Sigmoid colon (tissue), 4 donors: ENCODE results near the gene ADAMTS17.

Experiments
- EP300 ChIP-seq, 4 donors: sonication (generic); formaldehyde crosslinking; IDR thresholded peaks; one replicate each; pipeline ENCODE4 v1.6.1; 2017; ENCODE audit warnings: antibody characterized with exemption in 4 of 4
- POLR2A ChIP-seq, 2 donors: fragments of 450-650 bp; IDR thresholded peaks; one replicate each; pipeline ENCODE4 v1.6.1; 2016; ENCODE audit warnings: antibody characterized with exemption in 2 of 2, mild to moderate bottlenecking in 2 of 2, moderate library complexity in 2 of 2
- POLR2AphosphoS5 ChIP-seq, 4 donors: sonication (generic); formaldehyde crosslinking; IDR thresholded peaks; one replicate each; pipeline ENCODE4 v1.6.1; 2017; ENCODE audit warnings: antibody characterized with exemption in 4 of 4
- TF ChIP-seq, protein P1 (sequence below), 4 experiments: fragments of 450-650 bp in 3 of 4; fragments of 200-600 bp in 1 of 4; IDR thresholded peaks; one replicate each; pipeline ENCODE4 v1.5.1; 2016 to 2019; ENCODE audit warnings: antibody characterized with exemption in 4 of 4, mild to moderate bottlenecking in 3 of 4, moderate library complexity in 2 of 4

- no peak for TF ChIP-seq EP300 (IDR thresholded peaks at IDR 0.05)
- TF ChIP-seq, protein P1, sequence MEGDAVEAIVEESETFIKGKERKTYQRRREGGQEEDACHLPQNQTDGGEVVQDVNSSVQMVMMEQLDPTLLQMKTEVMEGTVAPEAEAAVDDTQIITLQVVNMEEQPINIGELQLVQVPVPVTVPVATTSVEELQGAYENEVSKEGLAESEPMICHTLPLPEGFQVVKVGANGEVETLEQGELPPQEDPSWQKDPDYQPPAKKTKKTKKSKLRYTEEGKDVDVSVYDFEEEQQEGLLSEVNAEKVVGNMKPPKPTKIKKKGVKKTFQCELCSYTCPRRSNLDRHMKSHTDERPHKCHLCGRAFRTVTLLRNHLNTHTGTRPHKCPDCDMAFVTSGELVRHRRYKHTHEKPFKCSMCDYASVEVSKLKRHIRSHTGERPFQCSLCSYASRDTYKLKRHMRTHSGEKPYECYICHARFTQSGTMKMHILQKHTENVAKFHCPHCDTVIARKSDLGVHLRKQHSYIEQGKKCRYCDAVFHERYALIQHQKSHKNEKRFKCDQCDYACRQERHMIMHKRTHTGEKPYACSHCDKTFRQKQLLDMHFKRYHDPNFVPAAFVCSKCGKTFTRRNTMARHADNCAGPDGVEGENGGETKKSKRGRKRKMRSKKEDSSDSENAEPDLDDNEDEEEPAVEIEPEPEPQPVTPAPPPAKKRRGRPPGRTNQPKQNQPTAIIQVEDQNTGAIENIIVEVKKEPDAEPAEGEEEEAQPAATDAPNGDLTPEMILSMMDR (IDR thresholded peaks at IDR 0.05): peak in 1 of 4 experiments; percentile 11
- no peak for TF ChIP-seq POLR2A (IDR thresholded peaks at IDR 0.05)
- TF ChIP-seq POLR2AphosphoS5 (IDR thresholded peaks at IDR 0.05): peak in 1 of 4 donors; percentile 25
Measured at GRCh38 chr15:100198442-100198841, 143.3 kb downstream of the ADAMTS17 start.
